H1 (cell line): ENCODE measurements around the gene SPATS1. TPM values are rescaled to one million over a fixed set of nuclear protein-coding genes. Genes with fewer than 3 reads are reported as not detected.

Source experiments
- CTCF ChIA-PET: fragments of 300-600 bp; sonication (Branson Sonifier 250); formaldehyde crosslinking; loops from one replicate; lab custom pipeline; 2021; ENCODE audit not compliant: partially characterized antibody; lab: Charles Lee
- POLR2A ChIA-PET: fragments of 300-600 bp; sonication (Branson Sonifier 250); formaldehyde crosslinking; loops from one replicate; lab custom pipeline; 2021; ENCODE audit warnings: inconsistent platforms; ENCODE audit not compliant: partially characterized antibody; lab: Charles Lee
- DNase-seq, 2 experiments: peaks; one replicate each; pipeline versions ENCODE4 v3.0.0 to v3.0.0-alpha.2; 2010 to 2022; ENCODE audit warnings: low spot score in 2 of 2, low read depth in 1 of 2, mixed read lengths in 1 of 2
- FAIRE-seq: peaks from 2 replicates; lab custom pipeline; 2011; peaks lifted over from hg19 to GRCh38; lab: Jason Lieb, UNC
- H2AFZ ChIP-seq: 2 replicates; pipeline ENCODE4 v1.8.1; 2012; ENCODE audit warnings: low read length, inconsistent platforms
- H2AK5ac ChIP-seq: 2 replicates; pipeline ENCODE4 v1.6.1; 2013; ENCODE audit warnings: low read depth, low read length
- H2BK120ac ChIP-seq: replicated peaks from 2 replicates; pipeline ENCODE3; 2013; ENCODE audit warnings: low read depth, low read length, inconsistent platforms
- H2BK12ac ChIP-seq: 2 replicates; pipeline ENCODE4 v1.6.1; 2013; ENCODE audit warnings: low read depth, low read length
- H2BK15ac ChIP-seq: 2 replicates; pipeline ENCODE4 v1.6.1; 2013; ENCODE audit warnings: low read length
- H2BK20ac ChIP-seq: 2 replicates; pipeline ENCODE4 v1.6.1; 2013; ENCODE audit warnings: low read length
- H2BK5ac ChIP-seq: 2 replicates; pipeline ENCODE4 v1.6.1; 2013; ENCODE audit warnings: low read depth, low read length
- H3K14ac ChIP-seq: 2 replicates; pipeline ENCODE4 v1.6.1; 2013; ENCODE audit warnings: inconsistent platforms; ENCODE audit not compliant: insufficient read length
- H3K18ac ChIP-seq: 2 replicates; pipeline ENCODE4 v1.6.1; 2013; ENCODE audit warnings: low read length; ENCODE audit errors: extremely low read depth
- H3K23ac ChIP-seq: 2 replicates; pipeline ENCODE4 v1.6.1; 2013; ENCODE audit warnings: inconsistent platforms; ENCODE audit not compliant: insufficient read length
- H3K23me2 ChIP-seq: 2 replicates; pipeline ENCODE4 v1.6.1; 2013; ENCODE audit warnings: low read depth, low read length
- H3K27ac ChIP-seq: 2 replicates; pipeline ENCODE4 v1.6.1; 2011; ENCODE audit warnings: low read depth, low read length, inconsistent platforms
- H3K27me3 ChIP-seq, 4 experiments: replicated peaks in 1 of 4; 1 replicate in 1 of 4; 2 replicates in 3 of 4; pipeline versions ENCODE4 v1.6.1 to v1.8.1; 2011 to 2013; ENCODE audit warnings: low read length in 3 of 4, mild to moderate bottlenecking in 3 of 4, inconsistent platforms in 2 of 4, mixed read lengths in 2 of 4, moderate library complexity in 1 of 4; ENCODE audit not compliant: control insufficient read depth in 3 of 4, insufficient read depth in 3 of 4; ENCODE audit errors: extremely low read depth in 1 of 4
- H3K36me3 ChIP-seq, 4 experiments: 2 replicates each; pipeline versions ENCODE4 v1.6.1 to v1.8.1; 2011 to 2013; ENCODE audit warnings: mild to moderate bottlenecking in 4 of 4, low read length in 3 of 4, moderate library complexity in 2 of 4, control low read depth in 1 of 4, inconsistent platforms in 1 of 4; ENCODE audit not compliant: insufficient read depth in 4 of 4, control insufficient read depth in 2 of 4
- H3K4ac ChIP-seq: replicated peaks from 2 replicates; pipeline ENCODE3; 2013; ENCODE audit warnings: low read length, low read depth, mixed read lengths, inconsistent platforms; ENCODE audit not compliant: insufficient read length
- H3K4me1 ChIP-seq, 4 experiments: replicated peaks in 1 of 4; 1 replicate in 1 of 4; 2 replicates in 3 of 4; pipeline versions ENCODE4 v1.6.1 to v1.8.1; 2011 to 2013; ENCODE audit warnings: low read length in 3 of 4, inconsistent platforms in 2 of 4, mixed read lengths in 1 of 4; ENCODE audit not compliant: insufficient read depth in 4 of 4, control insufficient read depth in 3 of 4
- H3K4me2 ChIP-seq, 2 experiments: 2 replicates each; pipeline versions ENCODE4 v1.6.1 to v1.8.1; 2011 to 2013; ENCODE audit warnings: low read depth in 2 of 2, low read length in 2 of 2, control low read depth in 1 of 2, inconsistent platforms in 1 of 2, mild to moderate bottlenecking in 1 of 2; ENCODE audit not compliant: insufficient read depth in 1 of 2
- H3K4me3 ChIP-seq, 4 experiments: fragments of 200-600, 300-600 bp in 1 of 4; sonication (generic), shearing (Covaris generic), sonication (Bioruptor Twin) in 1 of 4; 2 replicates each; pipeline versions ENCODE4 v1.5.1 to v1.8.1; 2011 to 2016; ENCODE audit warnings: low read length in 4 of 4, low read depth in 3 of 4, control low read depth in 2 of 4, inconsistent platforms in 2 of 4, mild to moderate bottlenecking in 2 of 4, mixed read lengths in 1 of 4, moderate library complexity in 1 of 4; ENCODE audit not compliant: insufficient read depth in 2 of 4; ENCODE audit errors: extremely low read depth in 1 of 4
- H3K56ac ChIP-seq: replicated peaks from 2 replicates; pipeline ENCODE3; 2013; ENCODE audit warnings: low read depth, mild to moderate bottlenecking, mixed read lengths, low read length, inconsistent platforms; ENCODE audit not compliant: insufficient read length
- H3K79me1 ChIP-seq: 2 replicates; pipeline ENCODE4 v1.6.1; 2013; ENCODE audit warnings: low read depth, low read length, control low read depth
- H3K79me2 ChIP-seq, 2 experiments: 2 replicates each; pipeline versions ENCODE4 v1.6.1 to v1.8.1; 2012 to 2013; ENCODE audit warnings: low read length in 2 of 2, mild to moderate bottlenecking in 2 of 2, inconsistent platforms in 1 of 2; ENCODE audit not compliant: insufficient read depth in 2 of 2, control insufficient read depth in 1 of 2
- H3K9ac ChIP-seq, 4 experiments: replicated peaks in 1 of 4; 1 replicate in 1 of 4; 2 replicates in 3 of 4; pipeline versions ENCODE4 v1.6.1 to v1.8.1; 2011 to 2013; ENCODE audit warnings: low read depth in 3 of 4, low read length in 3 of 4, control low read depth in 2 of 4, mild to moderate bottlenecking in 2 of 4, moderate library complexity in 2 of 4, inconsistent platforms in 1 of 4; ENCODE audit errors: extremely low read depth in 1 of 4
- H3K9me3 ChIP-seq, 2 experiments: 2 replicates each; pipeline versions ENCODE4 v1.6.1 to v1.8.1; 2012 to 2013; ENCODE audit warnings: mild to moderate bottlenecking in 2 of 2, moderate library complexity in 2 of 2, control low read depth in 1 of 2, inconsistent platforms in 1 of 2, low read depth in 1 of 2, low read length in 1 of 2, mixed read lengths in 1 of 2; ENCODE audit not compliant: insufficient read depth in 2 of 2
- H4K20me1 ChIP-seq, 2 experiments: replicated peaks in 1 of 2; 2 replicates each; pipeline versions ENCODE3 to v1.8.1; 2011 to 2013; ENCODE audit warnings: inconsistent platforms in 2 of 2, low read length in 2 of 2, mild to moderate bottlenecking in 1 of 2; ENCODE audit not compliant: insufficient read depth in 2 of 2, control insufficient read depth in 1 of 2
- H4K5ac ChIP-seq: 2 replicates; pipeline ENCODE4 v1.6.1; 2013; ENCODE audit warnings: low read length, low read depth, mixed read lengths, inconsistent platforms; ENCODE audit not compliant: insufficient read length
- H4K8ac ChIP-seq: 2 replicates; pipeline ENCODE4 v1.8.0; 2013; ENCODE audit warnings: mild to moderate bottlenecking, moderate library complexity, low read length, inconsistent platforms; ENCODE audit not compliant: insufficient read depth; ENCODE audit errors: extremely low read depth
- H4K91ac ChIP-seq: replicated peaks from 2 replicates; pipeline ENCODE3; 2013; ENCODE audit warnings: low read length, mixed read lengths, inconsistent platforms; ENCODE audit not compliant: insufficient read length
- CEBPB ChIP-seq: IDR thresholded peaks from 2 replicates; pipeline ENCODE4 v1.6.1; 2012; ENCODE audit warnings: low read depth, low read length
- GTF2F1 ChIP-seq: IDR thresholded peaks from 2 replicates; pipeline ENCODE4 v1.6.1; 2012; ENCODE audit warnings: low read depth, low read length, improper control_type of control experiment, borderline replicate concordance
- WGBS, 2 experiments: shearing (Covaris generic) in 1 of 2; methylation state at CpG; one replicate each; pipeline versions ENCODE4 v1.1.6 to v1.1.7; 2013 to 2015; ENCODE audit warnings: low lambda C conversion rate in 2 of 2, mixed read lengths in 2 of 2, inconsistent platforms in 1 of 2, low coverage in 1 of 2, missing lambda C conversion rate in 1 of 2; ENCODE audit not compliant: insufficient replicate concordance in 2 of 2, insufficient coverage in 1 of 2, insufficient read length in 1 of 2; ENCODE audit errors: extremely low coverage in 1 of 2, missing lambda C conversion rate in 1 of 2; 5-methylcytosine and 5-hydroxymethylcytosine counted together
- polyA plus RNA-seq, 7 experiments: library from polyadenylated mRNA; depleted of rRNA in 3 of 7; stranded (reverse) in 5 of 7; unstranded in 2 of 7; fragments of >200 nt in 5 of 7; fragments of 200-250 nt in 2 of 7; gene quantifications; 1 replicate in 5 of 7; 2 replicates in 1 of 7; 4 replicates in 1 of 7; pipeline versions ENCODE4 v1.2.1 to v1.2.3, GENCODE V29; 2011 to 2013; ENCODE audit warnings: missing spikeins in 2 of 7, mixed read lengths in 2 of 7
- total RNA-seq: library from RNA; stranded (reverse); fragmentation: NEBNext Ultra II Directional; extraction: Animal tissue kit (Norgen Biotek cat#: 25700); gene quantifications from 2 replicates; pipeline ENCODE4 v1.2.1, GENCODE V29; 2021

The SPATS1 gene
- total and polyA plus RNA-seq, 2 of the 8 experiments (the other 6 are each of a cell fraction or from before 2014, with no cell fraction given) = not detected

DNA sequence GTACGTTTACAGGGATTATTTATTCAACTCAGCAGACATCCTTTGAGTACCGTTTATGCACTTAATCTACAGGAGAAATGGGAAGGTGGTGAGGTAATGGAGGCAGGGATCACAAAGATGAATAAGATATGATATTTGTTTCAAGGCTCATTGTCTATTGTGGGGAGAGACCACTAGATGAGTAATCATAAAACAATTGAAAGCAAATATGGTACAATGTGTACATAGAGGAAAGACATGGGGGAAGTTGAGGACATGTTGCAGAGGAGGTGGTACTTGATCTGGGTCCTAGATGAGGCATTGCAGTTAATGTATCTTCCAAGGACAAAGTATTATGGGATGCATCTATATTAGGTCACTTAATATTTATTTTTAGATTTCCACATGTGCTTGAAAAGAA, 31.3 kb downstream of the SPATS1 start:
- Histone ChIP-seq H3K18ac (no peak overlapping the region), H3K79me1 (no peaks in the 10 kb centered on the region), H3K27me3 (no peaks in the 10 kb centered on the region), H4K20me1 (no peaks in the 10 kb centered on the region), H4K5ac (no peak overlapping the region), H2AK5ac (no peak overlapping the region), H3K56ac (no peak overlapping the region), H2BK15ac (no peak overlapping the region), H4K91ac (no peak overlapping the region), H3K36me3 (no peaks in the 10 kb centered on the region), H2AFZ (no peak overlapping the region), H3K23me2 (no peaks in the 10 kb centered on the region), H3K9ac (no peak overlapping the region), H4K8ac (no peak overlapping the region), H2BK20ac (no peak overlapping the region), H3K4ac (no peak overlapping the region), H3K4me2 (no peak overlapping the region), H2BK12ac (no peak overlapping the region), H2BK120ac (no peak overlapping the region), H3K14ac (no peak overlapping the region), H3K4me3 (no peak overlapping the region), H3K9me3 (no peaks in the 10 kb centered on the region), H2BK5ac (no peak overlapping the region), H3K79me2 (no peaks in the 10 kb centered on the region), H3K27ac (no peak overlapping the region), H3K23ac (no peak overlapping the region), H3K4me1 (no peaks in the 10 kb centered on the region)
- 85% methylated on average over 2 of the region's 2 CpGs; no CpG with 5 or more reads in 1 of the 2 experiments for WGBS, 2 experiments
- CTCF ChIA-PET = no interaction called here
- POLR2A ChIA-PET = no interaction called here
- TF ChIP-seq CEBPB = no peak
- no peak for TF ChIP-seq GTF2F1
- FAIRE-seq = no peak
- no peak for DNase-seq
